ENCODE data around the gene ZAP70.

The ZAP70 gene

GRCh38 chr2:97770445-97770844 lies 57.1 kb downstream of the ZAP70 start:
- WGBS = 14% methylated on average over 4 of the region's 4 CpGs

GRCh38 chr2:97774425-97774824 lies 61.0 kb downstream of the ZAP70 start:
- peaks cover 18% of the 10 kb centered on the region for H3K4me1 ChIP-seq (ENCODE audit: insufficient read depth, low read length)
- no peak overlapping the region for H3K4me3 ChIP-seq (ENCODE audit: low read length)
- no peak overlapping the region for H3K27ac ChIP-seq (ENCODE audit: low read depth, low read length)
- 58% methylated on average over 7 of the region's 7 CpGs for WGBS
- no peaks in the 10 kb centered on the region; the same call in 1 of the 2 replicates for H3K27me3 ChIP-seq (ENCODE audit: insufficient read depth, low read length)
- peaks cover 19% of the 10 kb centered on the region for H3K36me3 ChIP-seq (ENCODE audit: insufficient read depth, low read length)
- no peak overlapping the region for H3K9ac ChIP-seq (ENCODE audit: low read depth, low read length)
- no peaks in the 10 kb centered on the region for H3K9me3 ChIP-seq (ENCODE audit: insufficient read depth, low read depth, low read length)

More at GRCh38 chr2:97770445-97770844, 57.1 kb downstream of the ZAP70 start:
- Histone ChIP-seq H3K36me3 (ENCODE audit: insufficient read depth, low read length) (peaks cover 25% of the 10 kb centered on the region), H3K9me3 (ENCODE audit: insufficient read depth, low read depth, low read length) (no peaks in the 10 kb centered on the region), H3K9ac (ENCODE audit: low read depth, low read length) (no peak overlapping the region), H3K27me3 (ENCODE audit: insufficient read depth, low read length) (no peaks in the 10 kb centered on the region; the same call in 1 of the 2 replicates), H3K27ac (ENCODE audit: low read depth, low read length) (no peak overlapping the region; the same call in 1 of the 2 replicates), H3K4me3 (ENCODE audit: low read length) (no peak overlapping the region), H3K4me1 (ENCODE audit: insufficient read depth, low read length) (peaks cover 18% of the 10 kb centered on the region)

GRCh38 chr2:97775074-97775473 lies 61.7 kb downstream of the ZAP70 start:
- Histone ChIP-seq H3K27ac (ENCODE audit: low read depth, low read length) (no peak overlapping the region), H3K4me1 (ENCODE audit: insufficient read depth, low read length) (peaks cover 12% of the 10 kb centered on the region), H3K36me3 (ENCODE audit: insufficient read depth, low read length) (peaks cover 19% of the 10 kb centered on the region), H3K27me3 (ENCODE audit: insufficient read depth, low read length) (no peaks in the 10 kb centered on the region; the same call in 1 of the 2 replicates), H3K9me3 (ENCODE audit: insufficient read depth, low read depth, low read length) (no peaks in the 10 kb centered on the region), H3K4me3 (ENCODE audit: low read length) (no peak overlapping the region), H3K9ac (ENCODE audit: low read depth, low read length) (no peak overlapping the region)
- 94% methylated on average over 11 of the region's 11 CpGs for WGBS

- 84% methylated on average over 4 of the region's 4 CpGs for WGBS
- H3K36me3 ChIP-seq (ENCODE audit: insufficient read depth, low read length) = peaks cover 10% of the 10 kb centered on the region
- no peaks in the 10 kb centered on the region for H3K9me3 ChIP-seq (ENCODE audit: insufficient read depth, low read depth, low read length)
- no peaks in the 10 kb centered on the region for H3K4me1 ChIP-seq (ENCODE audit: insufficient read depth, low read length)
- H3K9ac ChIP-seq (ENCODE audit: low read depth, low read length) = no peak overlapping the region
- H3K27ac ChIP-seq (ENCODE audit: low read depth, low read length) = no peak overlapping the region
- H3K27me3 ChIP-seq (ENCODE audit: insufficient read depth, low read length) = no peaks in the 10 kb centered on the region
- no peak overlapping the region for H3K4me3 ChIP-seq (ENCODE audit: low read length)
Measured at GRCh38 chr2:97779141-97779540, 65.8 kb downstream of the ZAP70 start.

- Histone ChIP-seq H3K4me1 (ENCODE audit: insufficient read depth, low read length) (no peaks in the 10 kb centered on the region), H3K9me3 (ENCODE audit: insufficient read depth, low read depth, low read length) (no peaks in the 10 kb centered on the region), H3K27ac (ENCODE audit: low read depth, low read length) (no peak overlapping the region), H3K4me3 (ENCODE audit: low read length) (no peak overlapping the region), H3K36me3 (ENCODE audit: insufficient read depth, low read length) (0 out of 2 replicates have a peak, but pooled peaks cover 3% of the 10 kb centered on the region), H3K9ac (ENCODE audit: low read depth, low read length) (no peak overlapping the region), H3K27me3 (ENCODE audit: insufficient read depth, low read length) (no peaks in the 10 kb centered on the region)
- 90% methylated on average over 4 of the region's 4 CpGs for WGBS
Measured at GRCh38 chr2:97781981-97782380, 68.6 kb downstream of the ZAP70 start.

GRCh38 chr2:97784953-97785352 lies 71.6 kb downstream of the ZAP70 start:
- H3K9me3 ChIP-seq (ENCODE audit: insufficient read depth, low read depth, low read length) = no peaks in the 10 kb centered on the region
- no peak overlapping the region for H3K9ac ChIP-seq (ENCODE audit: low read depth, low read length)
- H3K36me3 ChIP-seq (ENCODE audit: insufficient read depth, low read length) = 0 out of 2 replicates have a peak, but pooled peaks cover 3% of the 10 kb centered on the region
- no peak overlapping the region for H3K4me3 ChIP-seq (ENCODE audit: low read length)
- H3K4me1 ChIP-seq (ENCODE audit: insufficient read depth, low read length) = no peaks in the 10 kb centered on the region
- H3K27me3 ChIP-seq (ENCODE audit: insufficient read depth, low read length) = no peaks in the 10 kb centered on the region
- H3K27ac ChIP-seq (ENCODE audit: low read depth, low read length) = no peak overlapping the region

- Histone ChIP-seq H3K27ac (ENCODE audit: low read depth, low read length) (no peak overlapping the region), H3K9ac (ENCODE audit: low read depth, low read length) (no peak overlapping the region), H3K4me1 (ENCODE audit: insufficient read depth, low read length) (no peaks in the 10 kb centered on the region), H3K9me3 (ENCODE audit: insufficient read depth, low read depth, low read length) (no peaks in the 10 kb centered on the region), H3K36me3 (ENCODE audit: insufficient read depth, low read length) (0 out of 2 replicates have a peak, but pooled peaks cover 7% of the 10 kb centered on the region), H3K4me3 (ENCODE audit: low read length) (no peak overlapping the region), H3K27me3 (ENCODE audit: insufficient read depth, low read length) (no peaks in the 10 kb centered on the region)
- 94% methylated on average over 2 of the region's 2 CpGs for WGBS
Measured at GRCh38 chr2:97785818-97786217, 72.4 kb downstream of the ZAP70 start.

GRCh38 chr2:97788986-97789644 lies 75.7 kb downstream of the ZAP70 start:
- H3K9ac ChIP-seq (ENCODE audit: low read depth, low read length) = no peak overlapping the region
- no peak overlapping the region for H3K27ac ChIP-seq (ENCODE audit: low read depth, low read length)
- H3K4me3 ChIP-seq (ENCODE audit: low read length) = no peak overlapping the region
- no peaks in the 10 kb centered on the region for H3K27me3 ChIP-seq (ENCODE audit: insufficient read depth, low read length)
- whole genome bisulfite sequencing = 95% methylated on average over 7 of the region's 7 CpGs
- H3K4me1 ChIP-seq (ENCODE audit: insufficient read depth, low read length) = no peaks in the 10 kb centered on the region
- H3K9me3 ChIP-seq (ENCODE audit: insufficient read depth, low read depth, low read length) = no peaks in the 10 kb centered on the region
- H3K36me3 ChIP-seq (ENCODE audit: insufficient read depth, low read length) = peaks cover 27% of the 10 kb centered on the region
